ENCODE data around the gene ZNF652. TPM values are rescaled to one million over a fixed set of nuclear protein-coding genes. Genes with fewer than 3 reads are reported as not detected.

ZNF652 gene
- total RNA-seq (2022; extraction: Qiagen RNA extraction; ENCODE audit: low read depth), result 7.1 to 10.1 TPM (median 8.1 TPM) in 5 replicates

GRCh38 chr17:49361902-49362722, at the start of gene ZNF652:
Gene ZNF652 (minus strand): TSS chr17:49362250. CDS start chr17:49317725, 44,525 bp downstream.

Other genes starting within 250 kb of the ZNF652 start
- gene B4GALNT2, start 229.5 kb downstream of the ZNF652 start, total RNA-seq (2022; extraction: Qiagen RNA extraction; ENCODE audit: low read depth), result 0.36 to 0.59 TPM (median 0.43 TPM) in 5 replicates
- gene GNGT2, start 151.7 kb downstream of the ZNF652 start, total RNA-seq (2022; extraction: Qiagen RNA extraction; ENCODE audit: low read depth), result 0.42 to 0.62 TPM (median 0.47 TPM) in 4 of 5 replicates, not detected in the other
- gene ABI3, start 151.5 kb downstream of the ZNF652 start, total RNA-seq (2022; extraction: Qiagen RNA extraction; ENCODE audit: low read depth), result not detected in 5 replicates
- 0.69 to 1.2 TPM (median 0.77 TPM) in 5 replicates for gene PHOSPHO1, start 131.5 kb downstream of the ZNF652 start, total RNA-seq (2022; extraction: Qiagen RNA extraction; ENCODE audit: low read depth)
- gene PHB1, start 52.6 kb upstream of the ZNF652 start, total RNA-seq (2022; extraction: Qiagen RNA extraction; ENCODE audit: low read depth), result 308 to 502 TPM (median 419 TPM) in 5 replicates
- 0.49 to 0.80 TPM (median 0.67 TPM) in 5 replicates for gene NGFR, start 133.0 kb upstream of the ZNF652 start, total RNA-seq (2022; extraction: Qiagen RNA extraction; ENCODE audit: low read depth)
- 0.15 to 0.37 TPM (median 0.19 TPM) in 5 replicates for gene NXPH3, start 213.6 kb upstream of the ZNF652 start, total RNA-seq (2022; extraction: Qiagen RNA extraction; ENCODE audit: low read depth)